Heart right ventricle (tissue), 16 donors: Measurements from ENCODE around the gene OMP. TPM values are rescaled to one million over a fixed set of nuclear protein-coding genes. Genes with fewer than 3 reads are reported as not detected.
A peak's percentile ranks its signal among the peaks of the same experiment; 100 is the strongest.

Source experiments
- ATAC-seq, 8 donors: fragments of 200-7000 bp; cut with Tn5 transposase; one replicate each; pipeline ENCODE4 v1.9.1; 2020; ENCODE audit warnings: mild to moderate bottlenecking in 8 of 8, moderate library complexity in 8 of 8, moderate number of reproducible peaks in 1 of 8
- DNase-seq, 2 donors: peaks; one replicate each; pipeline ENCODE4 v3.0.0-alpha.2; 2020
- H3K27ac ChIP-seq, 10 donors: fragments of 200-600 bp; sonication (generic) in 2 of 10; one replicate each; pipeline versions ENCODE4 v1.5.0 to v1.8.0; 2020 to 2022; ENCODE audit warnings: mild to moderate bottlenecking in 3 of 10
- H3K27me3 ChIP-seq, 7 donors: fragments of 200-600 bp; one replicate each; pipeline ENCODE4 v1.8.0; 2021 to 2022; ENCODE audit warnings: mild to moderate bottlenecking in 2 of 7
- H3K36me3 ChIP-seq, 9 donors: fragments of 200-600 bp; sonication (generic) in 1 of 9; one replicate each; pipeline versions ENCODE4 v1.5.0 to v1.8.0; 2020 to 2022; ENCODE audit warnings: mild to moderate bottlenecking in 2 of 9
- H3K4me1 ChIP-seq, 9 donors: fragments of 200-600 bp; sonication (generic) in 1 of 9; one replicate each; pipeline versions ENCODE4 v1.5.0 to v1.8.0; 2020 to 2022; ENCODE audit warnings: mild to moderate bottlenecking in 4 of 9
- H3K4me3 ChIP-seq, 10 donors: fragments of 200-600 bp; sonication (generic) in 2 of 10; one replicate each; pipeline versions ENCODE4 v1.5.0 to v1.8.0; 2020 to 2022; ENCODE audit warnings: mild to moderate bottlenecking in 7 of 10, moderate library complexity in 2 of 10
- H3K9me3 ChIP-seq, 11 donors: fragments of 200-600 bp in 10 of 11; sonication (generic) in 2 of 11; one replicate each; pipeline versions ENCODE4 v1.5.0 to v1.8.0; 2013 to 2022; ENCODE audit warnings: mild to moderate bottlenecking in 2 of 11, control low read depth in 1 of 11, moderate library complexity in 1 of 11
- WGBS, 2 donors: extraction: QIAGEN DNeasy Blood & Tissue Kit; methylation state at CpG; one replicate each; pipeline ENCODE4 v1.1.7; 2013; ENCODE audit warnings: inconsistent platforms in 1 of 2; 5-methylcytosine and 5-hydroxymethylcytosine counted together
- intact Hi-C, 10 donors: fragments of 100-400 bp; cut with DNase I; formaldehyde crosslinking; loops; one replicate each; pipeline versions ENCODE4 v1.11.1 to v1.14.2; 2022
- polyA plus RNA-seq, 2 donors: library from polyadenylated mRNA; stranded (reverse); fragments of 200-250 nt; gene quantifications; one replicate each; pipeline ENCODE4 v1.2.3, GENCODE V29; 2013
- total RNA-seq, 10 donors: library from RNA; stranded (reverse); fragmentation: NEBNext Ultra II Directional in 3 of 10; extraction: Animal tissue kit (Norgen Biotek cat#: 25700) in 3 of 10; gene quantifications; one replicate each; pipeline versions ENCODE4 v1.2.1 to v1.2.4, GENCODE V29; 2021 to 2023
- TF ChIP-seq, protein P1 (sequence below), 9 donors: fragments of 200-600 bp; sonication (generic) in 2 of 9; IDR thresholded peaks; one replicate each; pipeline versions ENCODE4 v1.5.0 to v1.8.0; 2021 to 2022; ENCODE audit warnings: antibody characterized with exemption in 9 of 9, mild to moderate bottlenecking in 5 of 9, moderate library complexity in 1 of 9
- donor health status: Arrhythmogenic right ventricular cardiomyopathy.
- donor health status: ischemic (EF 13 %, LVEDD 7.1; RV severe dilation, severe dysfunction).
- donor health status: healthy with polysubstance abuse.
- donor health status: DM: no; HTN: yes; CAD: no.
- donor health status: DM: no; HTN: no; CAD: no.
- donor health status: ischemic (EF 25% LVEDD 6.9; RV normal size, moderate dysfunction).
- donor health status: ischemic (EF 25% LVEDD 5.7; RV mildly dilated, moderate dysfunction).
- donor health status: healthy.
- donor health status: DM: yes; HTN: yes; CAD: no.
- donor health status: Ischemic cardiomyopathy.
- donor health status: ischemic (EF 35%, LVEDD 5.7; RV mildly dilated, moderate dysfunction).
- donor health status: nonischemic (EF 11% LVEDD 7.7; RV severe dilation, severe dysfunction).
- donor health status: DM: yes; HTN: yes; CAD: no.
- donor health status: PGD.
- donor health status: ischemic (EF 29% LVEDD 5.4; RV normal size, mild dysfunction).
- donor health status: nonischemic (EF 23%, LVEDD 6.1; RV moderate dilation, normal function).

The OMP gene
- total and polyA plus RNA-seq, 12 donors, result 0.58 TPM; not detected in 11

DNA sequence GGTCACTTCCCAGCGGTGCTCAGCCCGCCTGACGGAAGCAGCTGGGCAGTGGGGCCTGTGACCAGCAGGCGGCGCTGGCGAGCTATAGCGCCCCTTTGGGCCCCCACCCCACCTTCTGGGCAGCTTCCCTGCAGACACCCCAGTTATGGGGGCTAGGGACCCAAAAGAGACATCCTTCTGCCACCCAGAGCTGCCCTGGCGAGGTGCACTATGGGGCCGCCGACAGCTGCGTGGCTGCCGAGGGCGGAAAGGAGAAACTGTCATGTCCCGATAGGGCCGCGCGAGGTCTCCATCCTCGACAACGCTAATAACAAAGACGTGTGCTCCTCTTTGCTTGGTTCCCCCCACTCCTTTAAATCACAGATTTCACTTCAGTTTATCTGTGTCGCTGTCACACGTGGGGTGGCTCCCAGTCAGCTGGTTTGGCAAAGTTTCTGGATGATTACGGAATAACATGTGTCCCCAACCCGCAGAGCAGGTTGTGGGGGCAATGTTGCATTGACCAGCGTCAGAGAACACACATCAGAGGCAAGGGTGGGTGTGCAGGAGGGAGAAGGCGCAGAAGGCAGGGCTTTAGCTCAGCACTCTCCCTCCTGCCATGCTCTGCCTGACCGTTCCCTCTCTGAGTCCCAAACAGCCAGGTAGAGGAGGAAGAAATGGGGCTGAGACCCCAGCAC is 24.7 kb downstream of the OMP start:
- WGBS, 2 donors, result 6% methylated on average over 27 of the region's 27 CpGs
- ATAC-seq, result peak; percentile 62 to 86 (median 74)
- peaks cover 6 to 43% (median 27%) of the 10 kb centered on the region in 9 donors for H3K4me1 ChIP-seq
- peak overlapping the region in 4 of 10 donors; percentile 2 to 53 (median 32) for H3K27ac ChIP-seq
- H3K9me3 ChIP-seq, result no peaks in the 10 kb centered on the region
- intact Hi-C loops, result loop anchor here (1.0 to 10.0 kb wide), 9 partner anchors 60 to 427 kb away; no protein-coding TSS in a partner anchor
- TF ChIP-seq, protein P1, sequence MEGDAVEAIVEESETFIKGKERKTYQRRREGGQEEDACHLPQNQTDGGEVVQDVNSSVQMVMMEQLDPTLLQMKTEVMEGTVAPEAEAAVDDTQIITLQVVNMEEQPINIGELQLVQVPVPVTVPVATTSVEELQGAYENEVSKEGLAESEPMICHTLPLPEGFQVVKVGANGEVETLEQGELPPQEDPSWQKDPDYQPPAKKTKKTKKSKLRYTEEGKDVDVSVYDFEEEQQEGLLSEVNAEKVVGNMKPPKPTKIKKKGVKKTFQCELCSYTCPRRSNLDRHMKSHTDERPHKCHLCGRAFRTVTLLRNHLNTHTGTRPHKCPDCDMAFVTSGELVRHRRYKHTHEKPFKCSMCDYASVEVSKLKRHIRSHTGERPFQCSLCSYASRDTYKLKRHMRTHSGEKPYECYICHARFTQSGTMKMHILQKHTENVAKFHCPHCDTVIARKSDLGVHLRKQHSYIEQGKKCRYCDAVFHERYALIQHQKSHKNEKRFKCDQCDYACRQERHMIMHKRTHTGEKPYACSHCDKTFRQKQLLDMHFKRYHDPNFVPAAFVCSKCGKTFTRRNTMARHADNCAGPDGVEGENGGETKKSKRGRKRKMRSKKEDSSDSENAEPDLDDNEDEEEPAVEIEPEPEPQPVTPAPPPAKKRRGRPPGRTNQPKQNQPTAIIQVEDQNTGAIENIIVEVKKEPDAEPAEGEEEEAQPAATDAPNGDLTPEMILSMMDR (IDR thresholded peaks at IDR 0.05), result peak; percentile 96 to 100 (median 99)
- H3K36me3 ChIP-seq, result peaks cover 0 to 8% (median 0%) of the 10 kb centered on the region in 9 donors
- H3K4me3 ChIP-seq, result peak overlapping the region in 9 of 10 donors; percentile 8 to 56 (median 46)
- peaks cover 0 to 9% (median 0%) of the 10 kb centered on the region in 7 donors for H3K27me3 ChIP-seq
- peak; percentile 35 to 67 for DNase-seq

- Histone ChIP-seq H3K9me3 (no peaks in the 10 kb centered on the region), H3K36me3 (peaks cover 0 to 5% (median 0%) of the 10 kb centered on the region in 9 donors), H3K4me1 (peaks cover 6 to 43% (median 27%) of the 10 kb centered on the region in 9 donors), H3K4me3 (peak within 1 kb of the TSS in 9 of 10 donors; percentile 8 to 56 (median 46)), H3K27me3 (peaks cover 0 to 9% (median 0%) of the 10 kb centered on the region in 7 donors), H3K27ac (peak within 1 kb of the TSS in 5 of 10 donors; percentile 2 to 53 (median 30))
- peak; percentile 71 to 74 for DNase-seq
- peak; percentile 49 to 83 (median 61) for ATAC-seq
- intact Hi-C loops, result loop anchor here (1.0 to 10.0 kb wide), 9 partner anchors 59 to 427 kb away; no protein-coding TSS in a partner anchor
- TF ChIP-seq, protein P1 (IDR thresholded peaks at IDR 0.05), result no peak
- WGBS, 2 donors, result 32% methylated on average over 20 of the region's 20 CpGs
These were observed 25.5 kb downstream of the OMP start, which contains the start of gene MYO7A for GRCh38 chr11:77127920-77128691. Gene MYO7A (plus strand): TSS chr11:77128246. CDS start chr11:77130635, 2,389 bp downstream.

DNA sequence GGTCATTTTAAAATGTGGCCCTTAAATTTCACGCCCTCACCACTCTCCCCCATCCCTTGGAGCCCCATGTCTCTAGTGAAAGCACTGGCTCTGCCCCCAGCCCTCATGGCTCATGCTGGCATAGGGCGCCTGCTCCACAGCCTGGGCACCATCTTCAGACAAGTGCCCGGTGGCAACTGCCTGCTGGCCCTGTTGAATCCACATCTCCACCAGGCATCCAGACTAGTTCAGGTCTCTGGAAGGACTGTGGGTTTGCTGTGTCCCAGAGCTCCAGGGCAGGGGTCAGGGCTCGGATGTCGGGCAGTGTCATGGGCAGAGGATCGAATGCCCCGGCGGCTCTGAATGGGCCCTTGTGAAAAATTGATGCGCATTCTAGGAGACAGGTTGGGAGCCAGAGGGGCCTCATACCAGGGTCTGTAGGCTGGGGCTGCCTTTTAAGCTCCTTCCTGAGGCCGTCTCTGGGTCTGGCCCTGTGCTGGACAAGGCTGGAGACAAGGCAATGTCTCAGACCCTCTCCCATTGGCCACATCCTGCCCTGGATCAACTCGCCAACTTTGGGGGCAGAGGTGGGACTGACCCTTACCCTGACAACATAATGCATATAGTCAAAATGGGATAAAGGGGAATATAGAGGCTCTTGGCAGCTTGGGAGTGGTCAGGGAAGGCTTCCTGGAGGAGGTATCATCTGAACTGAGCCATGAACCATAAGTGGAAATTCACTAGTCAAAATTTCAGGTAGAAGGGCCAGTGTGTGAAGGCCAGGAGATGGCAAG is 26.6 kb downstream of the OMP start:
- Histone ChIP-seq H3K36me3 (no peaks in the 10 kb centered on the region), H3K4me3 (no peak overlapping the region), H3K27me3 (peaks cover 0 to 9% (median 0%) of the 10 kb centered on the region in 7 donors), H3K9me3 (no peaks in the 10 kb centered on the region), H3K4me1 (peaks cover 6 to 43% (median 27%) of the 10 kb centered on the region in 9 donors), H3K27ac (peak overlapping the region in 2 of 10 donors; percentile 30 to 41)
- WGBS, 2 donors, result 89 to 92% methylated on average over 11 of the region's 11 CpGs
- intact Hi-C loops, result loop anchor here (5.0 to 10.0 kb wide), 6 partner anchors 58 to 426 kb away; no protein-coding TSS in a partner anchor
- ATAC-seq, result no peak
- DNase-seq, result no peak
- TF ChIP-seq, protein P1 (IDR thresholded peaks at IDR 0.05), result no peak
